ENCODE data around the gene RIC1.
"Not testable (repeated sequence)": the region's sequence is repeated elsewhere in the genome, so short reads cannot be mapped to it uniquely, and the experiment has no call there.

The RIC1 gene

DNA sequence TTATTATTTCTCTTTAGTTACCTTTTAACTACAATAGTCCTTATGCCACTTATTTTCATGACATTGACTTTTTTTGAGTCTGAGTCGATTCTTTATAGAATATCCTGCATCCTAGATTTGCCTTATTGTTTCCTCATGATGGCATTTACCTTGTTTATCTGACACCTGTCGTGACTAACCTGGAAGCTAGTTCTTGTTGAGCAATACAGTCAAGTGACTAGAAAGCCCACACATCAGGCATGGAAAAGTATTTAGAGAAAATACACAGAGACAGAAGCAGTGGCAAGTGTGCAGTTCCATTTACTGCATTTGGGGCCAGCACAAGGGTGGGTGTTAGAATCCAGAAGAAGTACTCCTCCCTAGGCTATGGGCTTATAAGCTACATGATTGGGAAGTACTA is 106.2 kb downstream of the RIC1 start:
- no peak for DNase-seq

DNA sequence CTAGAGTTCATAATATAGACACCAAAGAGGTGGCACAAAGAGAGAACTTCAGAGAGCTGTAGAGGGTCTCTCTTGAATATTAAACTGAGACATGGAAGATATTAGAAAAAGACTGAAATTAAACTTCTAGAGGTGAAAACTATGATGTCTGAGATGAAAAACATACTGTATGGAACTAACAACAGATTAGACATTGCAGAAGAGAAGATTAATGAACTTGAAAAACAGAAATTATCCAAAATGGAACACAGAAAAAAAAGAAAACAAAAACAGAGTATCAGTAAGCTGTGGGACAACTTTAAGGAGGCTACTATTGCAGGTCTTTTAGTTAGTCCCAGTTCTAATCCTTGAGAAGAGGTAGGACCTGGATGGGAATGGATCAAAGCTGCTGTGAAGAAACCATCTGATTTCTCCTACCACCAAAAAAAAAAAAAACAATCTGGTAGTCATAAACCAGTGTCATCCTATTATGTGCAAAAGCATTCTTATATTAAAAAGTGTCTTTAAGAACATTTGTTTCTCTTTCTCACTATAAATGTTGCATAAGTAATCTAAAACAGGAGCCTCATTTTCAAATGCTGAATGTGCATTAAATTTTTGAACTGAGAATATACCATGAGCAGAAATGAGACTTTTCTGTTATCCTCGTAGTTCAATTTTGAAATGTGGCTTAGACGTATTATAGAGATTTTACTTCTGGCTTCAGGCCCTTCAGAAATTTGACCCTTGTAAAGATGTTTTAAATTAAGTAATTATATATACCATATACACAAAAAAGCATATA is 107.8 kb downstream of the RIC1 start:
- no peak for DNase-seq

DNA sequence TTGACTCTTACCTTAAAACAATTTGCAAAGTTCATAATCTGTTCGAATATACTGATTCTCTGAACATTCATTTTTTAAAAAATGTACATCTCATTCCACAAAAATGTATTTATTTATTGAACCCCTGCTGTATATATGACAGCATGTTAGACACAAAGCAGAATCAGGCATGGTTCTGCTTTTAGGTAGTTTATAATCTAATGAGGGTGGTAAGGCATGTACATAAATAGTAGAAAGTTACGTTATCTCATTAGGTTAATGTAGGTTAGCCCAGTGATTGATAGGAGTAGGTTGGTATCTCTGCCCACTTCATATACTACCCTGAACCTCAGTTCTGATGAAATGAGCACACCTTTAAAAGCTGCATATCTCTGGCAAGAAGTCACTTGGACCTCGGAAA is 114.2 kb downstream of the RIC1 start:
- no peak for DNase-seq

- no peak for DNase-seq
Measured at GRCh38 chr9:5748438-5748837, 119.5 kb downstream of the RIC1 start.

- DNase-seq: no peak
Measured at GRCh38 chr9:5749306-5749705, 120.4 kb downstream of the RIC1 start.

- no peak for DNase-seq
Measured at GRCh38 chr9:5750569-5750968, 121.7 kb downstream of the RIC1 start.

DNA sequence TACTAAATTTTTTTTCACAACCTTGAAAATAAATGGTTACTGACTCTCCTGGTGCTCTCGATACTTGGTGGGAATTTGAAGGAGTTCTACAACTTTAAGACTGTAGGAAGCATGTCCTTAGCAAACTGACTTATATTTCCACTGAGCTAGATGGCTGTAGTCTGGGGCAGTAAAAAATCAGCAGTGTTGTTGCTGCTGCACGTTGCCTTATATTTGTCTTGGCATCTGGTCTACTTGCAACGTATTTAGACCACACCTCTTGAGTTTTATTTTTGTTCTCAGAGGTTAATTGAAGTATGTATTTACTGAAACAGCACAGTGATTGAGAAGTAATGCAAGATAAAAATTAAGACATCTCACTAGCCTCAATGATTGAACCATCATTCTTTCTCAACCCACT is 127.7 kb downstream of the RIC1 start:
- DNase-seq: no peak

- no peak for DNase-seq
Measured at GRCh38 chr9:5760338-5760737, 131.4 kb downstream of the RIC1 start.

GRCh38 chr9:5762421-5762820 is 133.5 kb downstream of the RIC1 start:
- no peak for DNase-seq

GRCh38 chr9:5764130-5764868 is 135.4 kb downstream of the RIC1 start:
- no peak for DNase-seq

DNA sequence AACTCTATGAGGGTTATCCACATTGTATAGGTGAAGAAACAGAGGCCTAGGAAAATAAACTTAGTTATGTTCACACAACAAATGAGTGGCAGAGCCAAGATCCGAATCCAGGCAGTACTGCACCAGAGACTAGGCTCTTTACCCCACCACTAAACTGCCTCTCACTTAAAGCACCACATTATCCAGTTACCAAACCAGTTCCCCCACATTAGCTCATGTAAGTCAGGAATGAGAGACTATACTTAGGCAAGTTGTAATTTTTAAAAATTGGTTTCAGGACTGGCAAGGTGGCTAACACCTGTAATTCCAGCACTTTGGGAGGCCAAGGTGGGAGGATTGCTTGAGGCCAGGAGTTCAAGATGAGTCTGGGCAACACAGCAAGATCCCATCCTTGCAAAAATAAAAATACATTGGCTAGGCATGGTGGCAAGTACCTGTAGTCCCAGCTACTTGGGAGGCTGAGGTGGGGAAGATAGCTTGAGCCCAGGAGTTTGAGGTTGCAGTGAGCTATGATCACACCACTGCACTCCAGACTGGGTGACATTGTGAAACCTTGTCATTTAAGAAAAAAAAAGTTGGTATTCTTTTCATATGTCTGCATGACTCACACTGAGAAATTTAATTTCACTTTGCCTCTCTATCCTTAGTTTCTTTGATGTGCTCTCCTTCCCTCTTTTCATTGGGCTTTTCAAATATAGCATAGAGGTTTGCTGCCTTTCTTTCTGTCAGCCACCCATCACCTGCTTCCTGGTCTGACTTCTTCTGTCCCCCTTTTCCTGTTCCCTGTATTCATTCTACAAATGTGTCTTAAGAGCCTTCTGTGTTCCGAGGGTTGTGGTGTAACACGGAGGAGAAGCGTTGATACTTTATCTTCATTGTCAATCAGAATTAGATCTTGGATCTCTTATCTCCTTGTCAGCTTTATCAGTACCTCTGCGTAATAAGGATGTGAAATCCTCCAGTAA is 139.3 kb downstream of the RIC1 start:
- no peak for DNase-seq

DNA sequence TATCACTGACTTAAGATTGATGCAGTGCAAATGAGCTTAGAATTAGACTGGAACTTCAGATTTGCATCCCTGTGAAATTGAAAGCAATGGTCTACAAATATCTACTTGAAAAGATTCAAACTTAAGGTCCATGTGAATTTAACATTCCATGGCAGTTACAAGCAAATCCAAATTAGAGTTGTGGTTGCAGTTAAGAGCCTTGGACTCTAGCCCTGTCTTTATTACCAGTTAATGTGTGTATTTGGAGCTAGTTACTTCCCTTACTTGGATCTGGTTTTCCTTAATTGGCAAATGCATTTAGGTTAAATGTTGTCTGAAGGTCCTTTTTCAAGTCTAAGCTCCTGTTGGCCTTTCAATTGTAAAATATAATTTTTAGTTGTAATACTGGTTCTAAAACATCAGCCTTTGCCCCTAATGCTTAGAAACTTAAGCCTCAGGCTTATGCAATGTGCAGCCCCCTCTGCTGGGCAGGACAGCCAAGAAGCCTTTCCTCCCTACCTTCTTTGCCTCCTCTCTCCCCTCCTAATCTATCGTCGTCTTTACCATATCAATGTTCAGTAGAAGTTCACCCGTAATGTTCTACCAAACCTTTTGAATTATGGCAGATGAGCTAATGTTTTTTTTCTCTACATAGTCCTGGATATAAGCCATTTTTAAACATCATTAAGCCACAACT is 144.6 kb downstream of the RIC1 start:
- DNase-seq: no peak

- no peak for DNase-seq
Measured at GRCh38 chr9:5778805-5779204, 149.9 kb downstream of the RIC1 start.

- not testable (repeated sequence) for DNase-seq
Measured at GRCh38 chr9:5779705-5780218, 150.9 kb downstream of the RIC1 start.

- not testable (repeated sequence) for DNase-seq
Measured at GRCh38 chr9:5783420-5783819, 154.5 kb downstream of the RIC1 start.

GRCh38 chr9:5783982-5784381 is 155.1 kb downstream of the RIC1 start:
- no peak for DNase-seq

- no peak for DNase-seq
Measured at GRCh38 chr9:5784526-5785315, 155.8 kb downstream of the RIC1 start.

GRCh38 chr9:5786370-5787127 is 157.6 kb downstream of the RIC1 start:
- no peak for DNase-seq

- no peak for DNase-seq
Measured at GRCh38 chr9:5787220-5787619, 158.3 kb downstream of the RIC1 start.

DNA sequence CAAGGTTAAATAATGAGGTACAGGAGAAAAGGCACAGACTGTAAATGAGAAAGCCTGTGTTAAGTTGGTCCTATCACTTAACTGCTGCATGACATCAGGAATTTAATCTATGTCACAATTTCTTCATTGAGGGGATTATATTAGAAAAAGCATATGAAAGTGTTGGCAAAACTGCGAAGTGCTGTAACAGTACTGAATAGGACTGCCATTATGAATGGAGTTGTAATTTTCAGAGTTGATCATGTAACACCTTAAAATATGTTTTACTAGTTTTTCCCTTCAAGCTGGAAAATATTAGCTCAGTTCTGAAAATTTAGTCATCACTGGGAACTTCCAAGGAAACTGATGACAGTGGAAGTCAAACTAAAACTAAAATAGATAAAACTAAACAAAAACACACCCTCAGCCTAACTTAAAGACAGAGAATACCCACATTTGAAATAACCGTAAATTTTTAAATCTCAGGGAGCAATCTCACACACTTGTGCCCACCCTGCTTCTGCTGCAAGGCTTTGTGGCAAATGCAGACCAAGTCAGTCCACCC is 158.9 kb downstream of the RIC1 start:
- DNase-seq: no peak

GRCh38 chr9:5789489-5789888 is 160.6 kb downstream of the RIC1 start:
- DNase-seq: no peak

All from NCI-H524 treated with DMSO at 0.1 percent for 48 hours (cell line).